GM19397 (cell line): ENCODE data around the gene NRIP1.

Experiments used
- ATAC-seq: cut with Tn5 transposase; IDR thresholded peaks from one replicate; pipeline ENCODE4 v1.9.1; 2021; ENCODE audit warnings: mild to moderate bottlenecking, moderate library complexity; ENCODE audit not compliant: unreplicated experiment

NRIP1 gene

DNA sequence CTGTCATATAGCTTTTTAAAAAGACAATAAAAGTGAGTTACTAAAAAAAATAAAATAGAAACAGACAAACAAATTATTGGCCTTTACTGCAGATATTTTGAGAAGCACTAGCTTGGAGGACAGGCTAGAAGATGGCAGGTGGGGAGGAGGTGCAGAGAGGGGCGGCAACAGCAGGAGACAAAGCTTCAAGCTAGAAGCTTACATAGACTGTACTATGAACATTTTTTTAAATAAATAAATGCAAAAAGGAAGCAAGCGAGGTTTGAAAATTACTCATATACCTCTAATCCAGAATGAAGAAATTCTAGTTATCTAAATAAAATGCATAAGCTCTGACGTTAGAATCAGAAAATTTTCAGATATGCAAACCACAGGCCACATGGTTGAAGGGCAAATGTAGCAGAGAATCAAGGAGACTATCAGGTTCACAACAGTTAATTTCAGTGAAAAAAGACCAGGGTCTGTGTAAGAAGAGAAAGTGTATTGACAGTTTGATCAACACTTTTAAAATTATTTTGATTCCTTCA lies 54.9 kb downstream of the NRIP1 start:
- ATAC-seq: no peak

DNA sequence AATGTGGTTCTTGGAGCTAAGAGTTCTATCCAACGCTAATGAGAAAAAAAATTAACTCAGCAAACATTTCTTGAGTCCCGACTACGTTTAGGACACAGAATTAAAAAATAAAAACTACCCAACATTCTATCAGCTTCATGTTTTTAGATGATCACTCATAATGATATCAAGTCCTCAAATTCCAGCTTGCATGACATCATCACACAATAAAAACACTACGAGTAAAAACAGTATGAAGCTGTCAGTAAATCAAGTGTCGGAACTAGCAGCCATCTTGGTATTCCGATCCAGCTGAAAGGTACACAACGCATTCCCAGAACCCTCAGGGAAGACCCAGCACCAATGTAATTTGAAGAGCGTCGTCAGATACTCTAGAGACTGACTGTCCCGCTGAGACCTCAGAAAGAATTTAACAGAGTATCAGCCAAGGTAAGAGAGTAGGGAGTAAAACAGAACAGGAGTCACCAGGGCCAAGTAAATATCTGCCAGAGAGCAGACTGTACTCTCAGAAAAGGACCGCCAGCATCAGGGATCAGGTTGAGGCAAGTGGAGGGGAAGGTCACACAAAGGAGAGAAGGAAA lies 57.0 kb downstream of the NRIP1 start:
- no peak for ATAC-seq

DNA sequence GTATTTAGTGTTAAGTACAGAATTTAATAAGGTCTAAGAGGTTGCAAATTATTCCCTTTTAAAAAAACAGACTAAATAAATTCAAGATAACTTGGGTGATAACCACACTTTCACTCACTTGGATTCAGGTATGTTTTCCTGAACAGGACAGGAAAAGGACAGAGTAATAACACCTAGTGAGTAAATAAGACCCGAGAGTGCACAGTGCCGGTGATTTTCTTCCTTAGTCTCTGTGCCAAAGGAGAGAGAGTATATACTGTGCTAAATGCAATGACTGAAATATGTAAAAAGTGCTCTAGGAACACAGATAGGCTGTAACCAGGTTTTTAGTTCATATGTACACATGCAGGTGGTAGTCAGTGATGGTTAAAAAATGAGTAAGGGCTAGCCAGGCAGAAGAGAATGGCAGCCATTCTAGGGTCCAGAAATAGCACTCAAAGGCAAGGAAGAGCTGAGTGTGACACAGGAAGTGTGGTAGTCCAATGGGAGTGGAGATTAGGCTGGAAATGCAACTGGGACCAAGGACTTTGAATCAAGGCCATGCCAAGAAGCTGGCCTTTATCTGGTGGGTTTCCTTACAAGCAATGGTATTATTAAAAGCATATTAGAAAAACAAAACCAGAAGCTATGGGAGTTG lies 58.1 kb downstream of the NRIP1 start:
- ATAC-seq: no peak

DNA sequence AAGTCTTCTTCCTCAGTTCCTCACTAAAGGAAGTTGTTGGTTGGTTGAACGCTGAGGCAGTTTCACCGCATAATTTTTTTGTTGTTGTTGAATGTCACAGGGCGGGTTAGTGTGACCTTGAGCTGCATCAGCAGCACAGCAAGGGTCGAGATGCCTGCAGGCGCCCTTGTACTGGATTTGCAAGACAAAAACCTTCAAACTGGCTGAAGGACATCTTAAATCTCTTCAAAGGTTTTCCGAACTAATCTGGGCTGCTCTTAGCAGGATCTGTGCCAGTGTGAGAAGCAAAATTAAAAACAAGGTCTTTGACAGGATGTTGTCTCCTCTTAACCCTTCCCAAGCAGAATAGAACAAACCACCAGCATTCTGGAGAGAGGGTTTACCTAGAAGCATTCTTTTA lies 59.4 kb downstream of the NRIP1 start:
- no peak for ATAC-seq

DNA sequence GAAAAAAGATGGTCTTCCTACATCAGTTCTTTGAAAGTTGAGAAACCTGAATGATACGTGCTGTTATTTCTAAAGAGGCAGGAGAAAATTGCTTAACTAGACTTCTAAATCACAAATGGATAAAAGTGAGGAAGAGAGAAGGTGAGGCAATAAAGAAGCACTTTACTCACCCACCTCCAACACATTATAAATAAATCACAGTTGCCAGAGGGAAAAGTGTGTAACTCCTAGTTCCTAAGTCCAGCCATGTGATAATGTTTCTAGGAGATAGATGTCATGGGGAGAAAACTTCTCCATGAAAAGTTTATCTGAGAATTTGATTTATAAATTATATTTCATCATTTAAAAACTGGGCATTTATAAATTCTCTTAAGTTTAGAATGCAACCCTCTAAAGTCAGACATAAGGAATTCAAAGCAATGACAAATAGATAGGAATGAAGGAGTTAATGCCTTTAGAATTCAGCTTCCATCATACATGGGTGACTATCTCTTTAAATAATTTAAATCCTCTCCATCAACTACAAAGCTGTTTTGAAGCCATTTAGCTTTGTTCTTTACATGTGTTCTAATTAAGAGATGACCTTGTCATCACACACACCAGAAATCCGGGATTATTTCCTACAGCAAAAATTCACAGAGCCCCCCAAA lies 60.0 kb downstream of the NRIP1 start:
- ATAC-seq: no peak

DNA sequence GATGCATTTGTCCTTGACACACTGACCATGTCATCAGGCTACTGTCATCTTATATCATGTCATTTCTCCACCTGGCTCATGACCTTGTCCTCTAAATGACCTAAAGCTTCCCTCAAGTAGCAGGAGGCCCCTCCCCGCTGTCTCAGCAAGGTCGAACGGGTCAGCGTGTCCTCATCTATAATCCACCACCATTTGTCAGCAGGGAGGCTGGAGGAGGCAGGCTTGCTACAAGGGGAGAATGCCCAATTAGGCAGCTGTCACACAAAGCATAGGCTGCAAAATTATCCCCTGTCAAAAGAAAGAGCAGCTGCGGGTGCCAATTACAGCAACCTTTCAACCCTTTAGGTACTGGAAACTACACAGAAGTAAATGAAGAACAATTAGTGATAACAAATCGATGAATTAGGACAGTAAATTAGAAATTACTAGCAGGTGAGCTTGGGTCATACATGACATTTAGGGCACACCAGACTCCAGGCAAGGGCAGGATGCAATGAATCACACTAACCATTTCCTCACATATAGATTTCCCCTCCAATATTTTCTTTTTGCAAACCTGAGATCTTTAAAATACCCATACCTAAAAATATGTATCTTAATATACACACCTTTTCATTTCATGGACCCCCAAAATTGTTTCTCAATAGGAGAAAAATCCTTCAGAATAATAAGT lies 61.2 kb downstream of the NRIP1 start:
- ATAC-seq: no peak

DNA sequence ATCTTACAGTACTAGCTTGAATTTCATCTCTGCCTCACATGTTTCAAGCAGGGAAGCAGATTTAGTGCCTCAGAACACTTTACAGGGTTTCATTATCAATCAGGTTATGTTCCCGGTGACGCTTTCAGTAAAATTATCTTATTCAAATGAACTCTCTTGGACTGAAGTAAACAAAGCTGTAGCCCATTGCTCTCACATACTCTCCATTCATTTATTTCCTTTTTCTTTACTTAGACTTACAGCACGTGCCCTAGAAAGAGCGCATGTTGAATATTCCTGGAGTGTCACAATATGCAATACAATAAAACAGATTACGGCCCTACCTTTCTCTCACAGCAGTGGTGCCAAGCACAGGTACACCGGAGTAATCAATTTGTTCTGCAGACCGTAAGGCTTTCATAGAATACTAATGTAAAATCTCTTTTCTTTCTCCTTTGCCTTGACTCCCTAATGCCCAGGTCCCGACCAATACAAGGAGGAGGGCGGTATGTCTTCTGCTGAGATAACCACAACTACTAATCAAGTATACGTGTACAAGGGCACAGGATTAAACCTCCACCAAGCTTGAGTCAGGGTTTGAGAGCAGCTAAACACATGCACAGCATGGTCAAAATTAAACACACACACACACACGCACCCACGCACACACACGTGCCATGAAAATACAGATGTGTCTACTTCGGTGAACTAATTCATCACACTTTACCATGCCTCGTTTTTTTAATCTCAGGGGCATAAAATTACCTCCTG lies 62.8 kb downstream of the NRIP1 start:
- peak; percentile 72 for ATAC-seq

DNA sequence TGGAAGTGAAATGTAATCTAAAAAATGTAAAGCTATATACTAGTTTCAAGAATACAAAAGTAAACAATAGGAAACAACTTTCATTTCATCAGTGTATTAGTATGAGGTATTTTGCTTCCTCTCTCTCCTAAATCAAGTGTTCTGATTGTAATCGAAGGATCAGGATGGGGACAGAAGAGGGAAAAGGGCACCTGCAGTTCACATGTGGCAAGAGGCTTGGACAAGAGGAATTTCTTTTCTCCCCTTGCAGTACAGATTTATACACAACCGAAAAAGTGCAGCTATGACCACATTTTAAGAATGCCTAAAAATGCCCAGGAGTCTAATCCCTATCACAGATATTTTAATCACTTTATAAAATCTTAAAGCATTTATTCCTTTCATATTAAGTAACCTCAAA lies 63.7 kb downstream of the NRIP1 start:
- ATAC-seq: no peak

DNA sequence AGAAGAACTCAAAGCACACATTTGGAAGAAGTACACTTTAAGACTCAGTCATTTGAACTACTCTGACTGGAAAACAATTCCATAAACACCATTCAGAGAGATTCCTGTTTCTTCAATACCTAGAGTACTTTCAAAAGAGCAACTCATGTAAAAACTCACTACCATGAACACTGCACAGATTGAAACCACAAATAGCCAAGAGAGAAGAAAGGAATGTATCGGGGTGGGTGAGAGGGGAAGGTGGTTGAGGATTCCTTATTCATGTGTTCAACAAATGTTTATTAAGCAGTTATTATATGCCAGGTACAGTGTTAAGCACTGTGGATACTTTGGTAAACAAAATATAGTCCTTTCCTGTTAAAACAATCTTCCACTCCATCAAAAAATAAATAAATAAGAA lies 64.7 kb downstream of the NRIP1 start:
- no peak for ATAC-seq

DNA sequence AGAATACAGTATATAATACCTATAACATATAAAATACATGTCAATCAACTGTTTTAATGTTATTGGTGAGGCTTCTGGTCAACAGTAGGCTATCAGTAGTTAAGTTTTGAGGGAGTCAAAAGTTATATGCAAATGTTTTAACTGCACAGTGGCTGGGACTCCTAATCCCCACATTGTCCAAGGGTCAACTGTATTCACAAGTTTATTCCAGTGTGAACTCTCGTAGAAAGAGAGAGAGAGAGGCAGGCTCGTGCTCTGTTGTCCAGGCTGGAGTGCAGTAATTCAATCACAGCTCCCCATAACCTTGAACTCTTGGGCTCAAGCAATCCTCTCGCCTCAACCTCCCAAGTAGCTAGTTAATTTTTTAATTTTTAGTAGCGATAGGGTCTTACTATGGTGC lies 66.0 kb downstream of the NRIP1 start:
- ATAC-seq: no peak

DNA sequence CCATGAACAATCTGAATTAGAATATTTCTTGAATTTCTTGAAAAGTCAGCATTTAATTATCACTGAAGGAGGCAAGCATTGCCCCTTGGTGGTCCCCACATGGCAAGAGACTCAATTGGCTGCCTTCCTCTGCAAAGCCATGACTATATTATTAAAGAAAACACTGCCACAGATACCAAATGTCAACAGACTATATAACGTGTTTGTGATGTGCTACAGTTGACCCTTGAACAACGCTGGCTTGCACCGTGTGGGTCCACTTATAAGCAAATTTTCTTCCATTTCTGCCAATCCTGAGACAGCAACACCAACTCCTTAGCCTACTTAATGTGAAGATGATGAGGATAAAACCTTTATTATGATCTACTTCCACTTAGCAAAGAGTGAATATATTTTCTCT lies 66.5 kb downstream of the NRIP1 start:
- no peak for ATAC-seq

DNA sequence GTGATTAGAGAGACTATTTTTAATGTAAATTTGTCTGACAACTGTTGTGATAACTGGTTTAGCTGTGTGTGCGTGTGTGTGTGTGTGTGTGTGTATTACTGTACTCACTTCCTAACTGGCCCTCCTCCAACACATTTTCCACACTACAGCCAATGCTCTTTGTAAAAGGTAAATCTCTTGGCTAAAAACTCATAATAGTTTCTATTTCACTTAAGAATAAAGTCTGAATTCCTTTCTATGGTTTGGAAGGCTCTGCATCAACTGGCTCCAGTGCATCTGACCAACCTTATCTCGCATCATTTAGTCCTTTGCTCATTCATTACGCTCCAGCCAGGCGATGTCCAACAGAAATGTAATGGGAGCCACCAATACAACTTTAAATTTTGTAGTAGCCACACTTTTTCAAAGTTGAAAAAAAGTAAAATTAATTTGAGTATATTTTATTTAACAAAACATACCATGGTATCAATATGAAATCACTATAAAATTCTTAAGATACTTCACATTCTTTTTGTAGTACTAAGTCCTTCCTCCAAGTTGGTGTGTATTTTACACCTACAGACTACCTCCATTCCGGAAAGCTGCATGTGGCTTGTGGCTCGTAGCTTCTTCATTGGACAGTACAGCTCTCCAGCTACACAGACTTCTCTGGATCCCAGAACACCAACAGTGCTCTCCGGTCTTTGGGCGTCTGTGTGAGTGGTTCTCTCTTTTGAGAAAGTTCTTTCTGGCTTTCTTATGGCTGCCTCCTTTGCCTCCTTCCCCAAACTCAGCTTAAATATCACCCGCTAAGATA lies 68.9 kb downstream of the NRIP1 start:
- no peak for ATAC-seq

DNA sequence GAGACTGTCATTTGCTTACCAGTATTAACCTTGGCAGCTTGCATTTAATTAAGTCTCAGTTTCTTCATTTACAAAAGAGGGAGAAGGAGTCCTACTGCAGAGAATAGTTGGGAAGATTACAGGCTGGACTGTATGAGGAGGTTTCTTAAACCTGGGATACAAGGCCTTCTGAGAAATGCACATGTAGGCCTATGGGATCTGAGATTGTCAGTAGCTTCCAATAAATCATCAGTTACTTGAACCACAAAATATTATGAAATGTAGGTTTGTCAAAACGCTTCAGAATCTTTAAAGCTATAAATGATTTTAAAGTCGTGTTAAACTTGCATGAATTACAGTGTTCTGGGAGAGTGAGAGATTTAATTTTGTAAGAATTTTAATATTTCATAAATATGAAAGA lies 69.6 kb downstream of the NRIP1 start:
- no peak for ATAC-seq

DNA sequence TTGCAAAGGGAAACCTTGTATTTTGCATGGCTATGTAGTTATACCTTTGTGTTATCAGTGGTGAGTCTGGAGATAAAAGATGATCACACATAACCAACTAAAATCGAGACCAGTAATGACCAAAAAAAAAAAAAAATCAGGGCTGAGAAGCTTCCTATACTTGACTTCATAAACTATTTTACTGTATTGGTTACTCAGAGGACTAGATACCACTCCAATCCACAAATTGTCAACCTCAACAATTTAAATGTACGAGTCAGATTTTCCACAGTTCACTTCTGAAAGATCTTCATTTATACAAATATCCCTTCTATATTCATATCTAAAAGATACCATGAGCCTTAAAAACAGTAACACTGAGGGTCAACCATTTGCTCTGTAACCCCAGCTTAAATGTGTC lies 71.7 kb downstream of the NRIP1 start:
- no peak for ATAC-seq

DNA sequence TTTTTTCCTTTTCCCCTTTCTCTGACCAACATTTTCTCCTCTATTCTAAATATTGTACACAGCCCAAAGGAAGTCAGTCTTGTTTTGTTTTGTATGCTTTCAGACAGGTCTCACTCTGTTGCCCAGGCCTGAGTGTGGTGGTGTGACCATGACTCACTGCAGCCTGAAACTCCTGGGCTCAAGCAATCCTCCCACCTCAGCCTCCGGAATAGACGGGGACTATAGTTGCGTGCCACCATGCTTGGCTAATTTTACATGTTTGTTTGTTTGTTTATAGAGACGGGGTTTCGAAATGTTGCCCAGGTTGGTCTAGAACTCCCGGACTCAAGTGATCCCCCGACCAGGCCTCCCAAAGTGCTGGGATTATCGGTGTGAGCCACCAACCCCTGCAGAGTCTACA lies 72.8 kb downstream of the NRIP1 start:
- no peak for ATAC-seq

DNA sequence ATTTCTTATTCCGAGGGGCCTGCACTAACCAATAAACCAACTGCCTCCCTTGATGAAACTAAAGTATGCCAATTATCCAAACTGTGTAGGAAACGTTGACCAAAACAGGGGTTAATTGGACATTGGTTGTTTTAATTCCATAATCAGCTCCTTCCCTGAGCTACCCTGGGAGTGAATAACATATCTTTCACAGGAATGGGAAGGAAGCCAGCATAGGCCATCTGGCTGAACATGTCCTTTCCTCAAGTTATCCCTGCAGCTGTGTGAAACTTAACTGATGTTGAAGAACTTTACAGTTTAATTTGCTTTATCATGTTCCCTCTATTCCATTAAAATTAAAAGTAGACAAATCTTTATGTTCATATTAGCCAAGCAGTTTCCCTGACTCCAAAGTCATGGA lies 75.4 kb downstream of the NRIP1 start:
- no peak for ATAC-seq

DNA sequence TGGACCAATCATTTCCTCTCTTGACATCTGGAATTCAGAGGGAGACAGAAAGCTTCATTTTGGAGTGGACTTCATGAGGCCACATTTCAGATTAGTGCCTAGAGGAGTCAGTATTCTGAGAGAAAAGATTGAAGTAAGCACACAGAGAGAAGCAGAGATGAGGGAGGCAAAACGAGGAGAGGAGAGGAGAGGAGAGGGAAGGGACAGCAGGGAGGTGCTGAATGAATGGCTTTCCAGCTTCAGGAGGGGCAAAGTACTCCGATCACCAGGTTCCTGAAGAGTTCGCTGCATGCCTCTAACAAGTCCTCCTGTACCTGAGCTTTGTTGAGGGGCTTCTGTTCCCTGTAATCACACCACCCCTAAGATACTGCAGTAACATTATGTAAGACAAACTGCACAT lies 76.0 kb downstream of the NRIP1 start:
- no peak for ATAC-seq

DNA sequence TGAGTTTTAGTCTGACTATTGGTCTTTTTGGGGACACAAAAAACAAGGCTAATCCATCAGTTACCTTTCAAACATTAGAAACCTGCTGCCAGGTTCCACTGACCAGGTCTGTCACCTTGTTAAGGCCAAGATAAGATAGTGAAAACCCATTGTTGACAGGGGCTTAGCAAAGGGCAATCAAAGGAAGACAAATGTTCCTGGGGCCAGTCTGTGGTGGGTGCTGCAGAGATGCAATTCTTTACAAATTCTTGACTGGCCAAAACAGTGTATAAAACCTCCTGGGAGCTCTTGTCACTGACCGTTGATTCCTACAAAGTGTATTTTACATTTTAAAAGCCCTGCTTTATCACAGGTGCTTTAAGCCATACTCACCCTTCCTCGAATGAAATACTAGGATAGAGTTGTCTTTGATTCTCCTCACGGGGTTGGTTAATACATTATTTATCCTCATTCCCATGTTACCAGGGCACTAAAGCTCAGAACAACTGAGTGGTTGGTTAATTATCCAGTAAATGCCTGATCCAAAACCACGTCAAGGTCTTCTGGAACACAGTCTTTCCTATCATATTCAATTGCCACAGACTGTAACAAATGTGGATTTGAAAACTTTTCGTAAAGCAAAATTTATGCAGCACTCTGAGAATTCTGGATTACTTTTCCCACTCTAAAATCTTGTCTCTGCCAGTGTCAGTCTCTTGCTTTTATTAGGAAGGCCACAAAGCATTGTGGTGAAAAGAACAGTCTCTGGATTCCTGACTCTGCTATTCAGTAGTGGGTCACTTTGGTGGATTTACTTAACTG lies 77.2 kb downstream of the NRIP1 start:
- no peak for ATAC-seq

DNA sequence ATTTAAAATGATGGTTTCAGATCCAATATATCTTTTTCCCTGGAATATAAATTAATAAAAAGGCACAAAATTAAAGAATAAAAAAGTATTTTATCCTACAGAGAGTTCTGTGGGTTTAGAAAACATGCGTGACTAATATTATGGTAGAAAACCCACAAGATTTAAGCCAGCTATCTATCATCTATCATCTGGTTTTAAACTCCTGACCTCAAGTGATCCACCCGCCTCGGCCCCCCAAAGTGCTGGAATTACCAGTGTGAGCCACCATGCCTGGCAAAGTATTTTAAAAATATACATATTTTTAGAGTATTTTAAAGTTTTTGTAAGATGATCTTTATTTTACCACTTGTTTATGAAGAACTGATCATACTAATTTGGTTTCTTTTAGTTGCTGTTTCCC lies 79.5 kb downstream of the NRIP1 start:
- ATAC-seq: no peak

DNA sequence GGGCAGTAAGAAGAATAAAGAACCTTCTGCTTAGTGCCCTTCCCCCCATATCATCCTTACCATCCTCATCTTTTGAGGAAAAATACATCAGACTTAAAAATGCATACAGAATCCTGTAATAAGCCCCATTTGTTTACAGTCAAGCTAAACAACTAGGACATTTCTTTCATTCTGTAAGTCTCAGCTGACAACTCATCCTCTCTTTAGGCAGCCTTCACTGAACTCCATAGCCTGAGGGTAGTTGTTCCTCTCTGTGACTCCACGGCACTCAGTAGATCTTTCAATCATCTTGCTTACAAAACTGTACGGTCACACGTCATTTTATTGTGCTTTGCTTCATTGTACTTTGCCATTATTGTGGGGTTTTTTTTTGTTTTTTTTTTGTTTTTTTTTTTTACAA lies 82.5 kb downstream of the NRIP1 start:
- no peak for ATAC-seq
